ENCODE results near the gene SYCE1L.
"Not testable (repeated sequence)": the region's sequence is repeated elsewhere in the genome, so short reads cannot be mapped to it uniquely, and the experiment has no call there.

SYCE1L gene

DNA sequence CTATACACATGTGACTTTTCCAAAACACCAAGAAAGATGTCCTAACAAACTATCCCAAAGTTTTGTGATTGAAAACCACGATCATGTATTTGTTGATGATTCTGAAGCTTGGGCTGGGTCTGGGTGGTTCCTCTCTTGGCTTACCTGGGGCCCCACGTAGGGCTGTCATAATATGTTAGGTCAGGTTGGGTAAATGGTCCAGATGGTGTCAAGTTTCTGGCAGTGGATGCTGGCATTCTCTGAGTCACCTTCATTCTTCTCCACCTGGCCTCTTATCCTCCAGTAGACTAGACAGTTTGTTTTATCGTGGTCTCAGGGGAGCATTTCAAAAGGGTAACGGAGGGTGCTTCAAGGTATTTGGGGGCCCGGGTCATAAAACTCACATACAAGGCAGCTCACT lies 39.4 kb downstream of the SYCE1L start:
- Histone ChIP-seq H3K23ac (ENCODE audit: low read length) (no peak overlapping the region), H2BK5ac (ENCODE audit: low read length) (no peak overlapping the region), H3K4me1 (ENCODE audit: control insufficient read depth, low read depth, low read length) (no peaks in the 10 kb centered on the region), H3K4me3 (ENCODE audit: low read length) (no peak overlapping the region), H3K4ac (ENCODE audit: low read depth, low read length) (no peak overlapping the region), H3K27ac (ENCODE audit: low read depth, low read length) (no peak overlapping the region), H3K79me2 (ENCODE audit: control insufficient read depth, insufficient read depth, low read length) (no peaks in the 10 kb centered on the region), H3K9ac (ENCODE audit: low read length) (no peak overlapping the region), H3K27me3 (ENCODE audit: insufficient read depth, low read length, poor library complexity) (no peaks in the 10 kb centered on the region), H3K56ac (ENCODE audit: low read length) (no peak overlapping the region), H3K18ac (ENCODE audit: low read length) (no peak overlapping the region), H3K79me1 (ENCODE audit: low read length) (no peaks in the 10 kb centered on the region), H4K5ac (ENCODE audit: low read length) (no peak overlapping the region), H2BK120ac (ENCODE audit: low read depth, low read length) (no peak overlapping the region), H2AK5ac (ENCODE audit: low read length) (no peak overlapping the region), H2BK15ac (replicated peaks; ENCODE audit: low read depth) (no peak overlapping the region), H4K8ac (ENCODE audit: low read depth, low read length) (no peak overlapping the region), H3K4me2 (ENCODE audit: low read length) (no peak overlapping the region), H3K36me3 (ENCODE audit: control insufficient read depth, insufficient read depth, low read length) (no peaks in the 10 kb centered on the region)
- DNase-seq: no peak
- no CpG with 5 or more reads among the region's 5 CpGs for WGBS (ENCODE audit: extremely low coverage, insufficient coverage, low lambda C conversion rate)

- not testable (repeated sequence) for DNase-seq; H3K4ac ChIP-seq (ENCODE audit: low read depth, low read length); H3K18ac ChIP-seq (ENCODE audit: low read length); H3K4me2 ChIP-seq (ENCODE audit: low read length); H3K27ac ChIP-seq (ENCODE audit: low read depth, low read length); H2AK5ac ChIP-seq (ENCODE audit: low read length); H4K5ac ChIP-seq (ENCODE audit: low read length); H3K56ac ChIP-seq (ENCODE audit: low read length); H4K8ac ChIP-seq (ENCODE audit: low read depth, low read length); H2BK5ac ChIP-seq (ENCODE audit: low read length); H2BK15ac ChIP-seq (replicated peaks; ENCODE audit: low read depth); H3K27me3 ChIP-seq (ENCODE audit: insufficient read depth, low read length, poor library complexity); H3K4me1 ChIP-seq (ENCODE audit: control insufficient read depth, low read depth, low read length); H3K79me1 ChIP-seq (ENCODE audit: low read length); H3K79me2 ChIP-seq (ENCODE audit: control insufficient read depth, insufficient read depth, low read length); H3K9ac ChIP-seq (ENCODE audit: low read length); H2BK120ac ChIP-seq (ENCODE audit: low read depth, low read length); H3K36me3 ChIP-seq (ENCODE audit: control insufficient read depth, insufficient read depth, low read length); H3K23ac ChIP-seq (ENCODE audit: low read length); H3K4me3 ChIP-seq (ENCODE audit: low read length)
- WGBS (ENCODE audit: extremely low coverage, insufficient coverage, low lambda C conversion rate): no CpG with 5 or more reads among the region's 5 CpGs
Measured at GRCh38 chr16:77242471-77242870, 43.3 kb downstream of the SYCE1L start.

GRCh38 chr16:77246150-77246549 lies 46.9 kb downstream of the SYCE1L start:
- Histone ChIP-seq H3K79me2 (ENCODE audit: control insufficient read depth, insufficient read depth, low read length) (no peaks in the 10 kb centered on the region), H3K4me3 (ENCODE audit: low read length) (no peak overlapping the region), H3K79me1 (ENCODE audit: low read length) (no peaks in the 10 kb centered on the region), H3K9ac (ENCODE audit: low read length) (no peak overlapping the region), H3K4me1 (ENCODE audit: control insufficient read depth, low read depth, low read length) (no peaks in the 10 kb centered on the region), H3K18ac (ENCODE audit: low read length) (no peak overlapping the region), H4K5ac (ENCODE audit: low read length) (no peak overlapping the region), H3K27ac (ENCODE audit: low read depth, low read length) (no peak overlapping the region), H3K4ac (ENCODE audit: low read depth, low read length) (no peak overlapping the region), H2BK5ac (ENCODE audit: low read length) (no peak overlapping the region), H2BK120ac (ENCODE audit: low read depth, low read length) (no peak overlapping the region), H2AK5ac (ENCODE audit: low read length) (no peak overlapping the region), H3K56ac (ENCODE audit: low read length) (no peak overlapping the region), H3K4me2 (ENCODE audit: low read length) (no peak overlapping the region), H3K36me3 (ENCODE audit: control insufficient read depth, insufficient read depth, low read length) (no peaks in the 10 kb centered on the region), H3K27me3 (ENCODE audit: insufficient read depth, low read length, poor library complexity) (no peaks in the 10 kb centered on the region), H2BK15ac (replicated peaks; ENCODE audit: low read depth) (no peak overlapping the region), H3K23ac (ENCODE audit: low read length) (no peak overlapping the region), H4K8ac (ENCODE audit: low read depth, low read length) (no peak overlapping the region)
- no CpG with 5 or more reads among the region's 2 CpGs for WGBS (ENCODE audit: extremely low coverage, insufficient coverage, low lambda C conversion rate)
- DNase-seq: no peak

DNA sequence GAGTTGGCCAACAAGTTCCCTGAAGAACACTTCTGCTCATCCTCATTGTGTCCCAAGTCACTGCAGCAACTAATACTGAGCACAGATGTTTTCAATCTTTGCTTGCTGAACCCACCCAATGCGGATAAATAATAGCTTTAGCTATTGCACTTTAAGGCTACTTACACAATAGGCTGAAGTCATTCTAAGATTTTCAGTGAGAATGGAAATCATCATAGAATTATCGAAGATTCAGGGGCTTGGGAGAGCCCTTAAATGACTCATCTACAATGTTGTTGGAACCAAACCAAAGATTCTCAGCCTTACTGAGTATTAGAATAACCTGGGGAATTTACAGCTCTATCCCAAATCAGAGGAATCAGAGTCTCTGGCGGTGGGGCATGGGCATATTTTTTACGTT lies 51.2 kb downstream of the SYCE1L start:
- no peak for DNase-seq
- H4K5ac ChIP-seq (ENCODE audit: low read length): no peak overlapping the region
- no peak overlapping the region for H3K4me3 ChIP-seq (ENCODE audit: low read length)
- no peak overlapping the region for H3K56ac ChIP-seq (ENCODE audit: low read length)
- H3K79me2 ChIP-seq (ENCODE audit: control insufficient read depth, insufficient read depth, low read length): no peaks in the 10 kb centered on the region
- no peak overlapping the region for H2AK5ac ChIP-seq (ENCODE audit: low read length)
- no peak overlapping the region for H2BK5ac ChIP-seq (ENCODE audit: low read length)
- no peak overlapping the region for H3K18ac ChIP-seq (ENCODE audit: low read length)
- no peak overlapping the region for H2BK120ac ChIP-seq (ENCODE audit: low read depth, low read length)
- H3K4me1 ChIP-seq (ENCODE audit: control insufficient read depth, low read depth, low read length): no peaks in the 10 kb centered on the region
- H3K27me3 ChIP-seq (ENCODE audit: insufficient read depth, low read length, poor library complexity): no peaks in the 10 kb centered on the region
- no peak overlapping the region for H3K4ac ChIP-seq (ENCODE audit: low read depth, low read length)
- no peaks in the 10 kb centered on the region for H3K36me3 ChIP-seq (ENCODE audit: control insufficient read depth, insufficient read depth, low read length)
- H3K4me2 ChIP-seq (ENCODE audit: low read length): no peak overlapping the region
- no peak overlapping the region for H2BK15ac ChIP-seq (replicated peaks; ENCODE audit: low read depth)
- no peak overlapping the region for H4K8ac ChIP-seq (ENCODE audit: low read depth, low read length)
- H3K79me1 ChIP-seq (ENCODE audit: low read length): no peaks in the 10 kb centered on the region
- H3K27ac ChIP-seq (ENCODE audit: low read depth, low read length): no peak overlapping the region
- H3K23ac ChIP-seq (ENCODE audit: low read length): no peak overlapping the region
- no CpG with 5 or more reads among the region's 4 CpGs for WGBS (ENCODE audit: extremely low coverage, insufficient coverage, low lambda C conversion rate)
- H3K9ac ChIP-seq (ENCODE audit: low read length): no peak overlapping the region
